CD4-positive, CD25-positive, alpha-beta regulatory T cell (primary cell): ENCODE results near the gene DOK6. TPM values are rescaled to one million over a fixed set of nuclear protein-coding genes. Genes with fewer than 3 reads are reported as not detected.

Experiments used
- ATAC-seq, 2 donors: fragments of 150-1000 bp; cut with Tn5 transposase; one replicate each; pipeline ENCODE4 v1.10.0; 2021; ENCODE audit warnings: low read depth in 2 of 2, moderate number of reproducible peaks in 2 of 2, moderate library complexity in 1 of 2
- DNase-seq, 3 donors: peaks; one replicate each; pipeline versions ENCODE4 v3.0.0 to v3.0.0-alpha.2; 2012 to 2022; ENCODE audit warnings: mixed read lengths in 1 of 3
- H3K27ac ChIP-seq: one replicate; pipeline ENCODE4 v1.7.0; 2013; ENCODE audit warnings: mild to moderate bottlenecking, low read length; ENCODE audit not compliant: insufficient read depth, poor library complexity, severe bottlenecking
- H3K27me3 ChIP-seq: one replicate; pipeline ENCODE4 v1.7.0; 2013; ENCODE audit warnings: low read length; ENCODE audit not compliant: control insufficient read depth, insufficient read depth
- H3K36me3 ChIP-seq: one replicate; pipeline ENCODE4 v1.7.0; 2013; ENCODE audit warnings: mild to moderate bottlenecking, low read length, moderate library complexity; ENCODE audit not compliant: control insufficient read depth, insufficient read depth
- H3K4me1 ChIP-seq: 2 replicates; pipeline ENCODE4 v1.7.0; 2013; ENCODE audit warnings: mild to moderate bottlenecking, low read length; ENCODE audit not compliant: insufficient read depth, control insufficient read depth, poor library complexity, severe bottlenecking
- H3K4me3 ChIP-seq: one replicate; pipeline ENCODE4 v1.7.0; 2013; ENCODE audit warnings: low read depth, mild to moderate bottlenecking, low read length, moderate library complexity
- H3K9me3 ChIP-seq, 2 experiments: 1 replicate in 1 of 2; 2 replicates in 1 of 2; pipeline ENCODE4 v1.7.0; 2013; ENCODE audit warnings: low read length in 2 of 2, mild to moderate bottlenecking in 1 of 2, moderate library complexity in 1 of 2; ENCODE audit not compliant: control insufficient read depth in 2 of 2
- H3K27ac Mint-ChIP-seq, 3 donors: one replicate each; pipeline ENCODE4 v1.8.0; 2020 to 2022; ENCODE audit warnings: mild to moderate bottlenecking in 3 of 3, mixed read lengths in 3 of 3, moderate library complexity in 2 of 3
- H3K27me3 Mint-ChIP-seq: one replicate; pipeline ENCODE4 v1.8.0; 2022; ENCODE audit warnings: mild to moderate bottlenecking, mixed read lengths
- H3K36me3 Mint-ChIP-seq: one replicate; pipeline ENCODE4 v1.8.0; 2020; ENCODE audit warnings: mixed read lengths
- H3K4me1 Mint-ChIP-seq, 4 donors: one replicate each; pipeline ENCODE4 v1.8.0; 2020 to 2022; ENCODE audit warnings: mixed read lengths in 4 of 4, mild to moderate bottlenecking in 1 of 4
- H3K4me3 Mint-ChIP-seq, 4 donors: one replicate each; pipeline ENCODE4 v1.8.0; 2020 to 2022; ENCODE audit warnings: mild to moderate bottlenecking in 4 of 4, mixed read lengths in 4 of 4, moderate library complexity in 3 of 4
- H3K9me3 Mint-ChIP-seq, 7 donors: one replicate each; pipeline ENCODE4 v1.8.0; 2020 to 2022; ENCODE audit warnings: mixed read lengths in 7 of 7, mild to moderate bottlenecking in 3 of 7, moderate library complexity in 2 of 7
- polyA plus RNA-seq, 4 donors: library from polyadenylated mRNA; unstranded; fragments of 300-500 nt; fragmentation: Illumina TruSeq; gene quantifications; one replicate each; pipeline ENCODE4 v1.2.3, GENCODE V29; 2021
- total RNA-seq: library from RNA; stranded (reverse); gene quantifications from one replicate; pipeline ENCODE4 v1.2.3, GENCODE V29; 2022

Gene DOK6
- total and polyA plus RNA-seq, 5 donors from 2014 or later = 0.03 TPM; not detected in 4

DNA sequence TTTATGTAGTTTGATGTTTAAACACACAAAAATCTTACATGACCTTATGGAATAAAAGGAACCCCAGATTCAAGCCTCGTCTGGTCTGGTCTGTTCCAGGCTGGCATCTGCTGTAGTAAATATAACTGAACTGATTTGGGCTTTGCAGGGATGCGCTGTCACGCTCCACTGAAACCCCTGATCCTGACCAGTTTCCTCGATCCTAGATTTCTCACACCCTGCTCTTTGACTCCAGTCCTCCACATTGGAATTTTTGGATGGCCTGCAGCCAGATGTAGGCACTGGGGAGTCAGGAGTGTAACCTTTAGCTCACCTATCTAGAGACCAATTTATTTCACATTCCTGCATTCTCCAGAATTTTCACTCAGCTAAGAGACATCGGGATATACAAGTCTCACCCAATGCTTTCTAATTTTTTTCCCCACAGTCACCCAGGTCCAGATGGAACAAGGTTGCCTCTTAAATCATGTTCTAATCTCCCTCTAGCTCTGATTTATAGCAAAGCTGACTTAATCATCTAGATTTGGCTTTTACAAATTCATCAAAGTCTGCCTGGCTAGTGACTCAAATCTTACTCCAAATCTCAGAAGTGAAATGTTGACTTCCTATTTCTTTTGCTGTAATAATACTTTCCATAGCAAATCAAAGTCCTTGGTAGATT is 327.4 kb downstream of the DOK6 start:
- DNase-seq (no peak), ATAC-seq (no peak)
- Mint-ChIP-seq H3K36me3 (no peaks in the 10 kb centered on the region), H3K27ac (no peak overlapping the region), H3K9me3 (no peaks in the 10 kb centered on the region), H3K4me3 (no peak overlapping the region), H3K27me3 (peaks cover 6% of the 10 kb centered on the region), H3K4me1 (no peaks in the 10 kb centered on the region)
- Histone ChIP-seq H3K27ac (no peak overlapping the region), H3K4me1 (no peaks in the 10 kb centered on the region), H3K27me3 (no peaks in the 10 kb centered on the region), H3K36me3 (no peaks in the 10 kb centered on the region), H3K9me3 (no peaks in the 10 kb centered on the region), H3K4me3 (no peak overlapping the region)

DNA sequence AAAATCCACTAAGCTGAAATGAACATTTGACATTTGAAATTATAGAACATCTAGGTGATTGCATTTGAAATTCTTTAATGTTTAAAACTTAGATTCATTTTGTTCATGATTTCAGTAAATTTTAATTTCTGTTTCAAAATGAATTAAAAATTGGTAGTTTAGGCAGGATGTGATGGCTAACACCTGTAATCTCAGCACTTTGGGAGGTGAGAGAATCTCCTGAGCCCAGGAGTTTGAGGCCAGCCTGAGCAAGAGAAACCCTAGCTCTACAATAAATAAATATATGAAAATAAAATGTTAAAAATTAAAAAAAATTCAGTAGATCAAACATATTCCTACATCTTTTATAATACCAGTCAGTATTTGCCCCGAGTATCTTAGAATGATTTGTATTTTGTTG is 330.0 kb downstream of the DOK6 start:
- Histone ChIP-seq H3K9me3 (no peaks in the 10 kb centered on the region), H3K4me3 (no peak overlapping the region), H3K27ac (no peak overlapping the region), H3K36me3 (no peaks in the 10 kb centered on the region), H3K27me3 (no peaks in the 10 kb centered on the region), H3K4me1 (no peaks in the 10 kb centered on the region)
- no peaks in the 10 kb centered on the region for H3K4me1 Mint-ChIP-seq
- H3K27me3 Mint-ChIP-seq = peaks cover 6% of the 10 kb centered on the region
- ATAC-seq = no peak
- no peak overlapping the region for H3K27ac Mint-ChIP-seq
- H3K9me3 Mint-ChIP-seq = peaks cover 0 to 2% (median 0%) of the 10 kb centered on the region in 7 donors
- H3K4me3 Mint-ChIP-seq = no peak overlapping the region
- DNase-seq = no peak
- no peaks in the 10 kb centered on the region for H3K36me3 Mint-ChIP-seq

DNA sequence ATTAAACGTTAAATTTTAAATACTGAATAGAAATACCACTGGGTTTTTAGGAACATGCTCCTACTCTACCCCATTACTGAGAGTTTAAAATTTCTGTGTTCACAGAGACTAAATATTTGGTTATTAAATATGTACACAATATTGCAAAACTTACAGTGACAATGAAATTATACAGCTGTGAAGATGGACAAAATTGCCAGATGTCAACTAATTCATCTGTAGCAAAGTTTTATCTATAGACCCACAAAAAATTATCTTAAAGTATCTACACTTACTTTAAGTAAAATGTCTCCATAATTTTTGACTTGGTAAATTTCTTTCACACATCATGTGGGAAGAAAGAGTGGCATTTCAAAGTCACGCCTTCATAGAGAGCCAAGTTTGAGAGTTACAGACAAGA is 333.8 kb downstream of the DOK6 start:
- H3K9me3 ChIP-seq = no peaks in the 10 kb centered on the region
- Mint-ChIP-seq H3K27me3 (peaks cover 6% of the 10 kb centered on the region), H3K36me3 (no peaks in the 10 kb centered on the region), H3K4me3 (no peak overlapping the region), H3K4me1 (no peaks in the 10 kb centered on the region), H3K9me3 (peaks cover 0 to 5% (median 0%) of the 10 kb centered on the region in 7 donors), H3K27ac (no peak overlapping the region)
- no peaks in the 10 kb centered on the region for H3K27me3 ChIP-seq
- DNase-seq (no peak), ATAC-seq (no peak)
- H3K27ac ChIP-seq = no peak overlapping the region
- H3K4me3 ChIP-seq = no peak overlapping the region
- no peaks in the 10 kb centered on the region for H3K36me3 ChIP-seq
- no peaks in the 10 kb centered on the region for H3K4me1 ChIP-seq

GRCh38 chr18:69736730-69737129 is 336.0 kb downstream of the DOK6 start:
- H3K9me3 ChIP-seq = no peaks in the 10 kb centered on the region
- Mint-ChIP-seq H3K9me3 (peaks cover 0 to 5% (median 0%) of the 10 kb centered on the region in 7 donors), H3K27ac (no peak overlapping the region), H3K27me3 (peaks cover 5% of the 10 kb centered on the region), H3K36me3 (no peaks in the 10 kb centered on the region), H3K4me1 (no peaks in the 10 kb centered on the region), H3K4me3 (no peak overlapping the region)
- no peak overlapping the region for H3K4me3 ChIP-seq
- DNase-seq = no peak
- no peak for ATAC-seq
- no peak overlapping the region for H3K27ac ChIP-seq
- H3K4me1 ChIP-seq = no peaks in the 10 kb centered on the region
- H3K36me3 ChIP-seq = no peaks in the 10 kb centered on the region
- no peaks in the 10 kb centered on the region for H3K27me3 ChIP-seq

DNA sequence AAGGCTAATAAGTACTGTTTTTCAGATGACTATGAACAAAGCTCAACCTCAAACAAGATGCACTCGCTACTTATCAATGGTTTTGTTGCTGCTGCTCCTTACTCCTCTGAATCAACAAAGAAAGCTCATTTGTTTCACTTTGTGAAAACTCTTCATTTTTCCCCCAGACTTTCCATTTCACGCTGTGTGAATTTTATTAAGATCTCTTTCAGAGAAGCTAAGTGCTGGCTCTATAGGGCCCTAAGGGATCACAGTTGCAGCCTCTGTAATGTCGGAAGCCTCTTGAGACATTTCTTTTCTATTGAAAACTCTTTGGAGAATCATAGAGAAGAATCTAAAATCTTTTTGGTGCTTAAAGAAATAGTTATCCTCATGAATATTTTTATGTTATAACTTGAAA is 337.2 kb downstream of the DOK6 start:
- Histone ChIP-seq H3K4me3 (no peak overlapping the region), H3K9me3 (no peaks in the 10 kb centered on the region), H3K4me1 (no peaks in the 10 kb centered on the region), H3K36me3 (no peaks in the 10 kb centered on the region), H3K27ac (no peak overlapping the region), H3K27me3 (no peaks in the 10 kb centered on the region)
- Mint-ChIP-seq H3K27ac (no peak overlapping the region), H3K36me3 (no peaks in the 10 kb centered on the region), H3K4me1 (no peaks in the 10 kb centered on the region), H3K4me3 (no peak overlapping the region), H3K9me3 (peaks cover 0 to 5% (median 0%) of the 10 kb centered on the region in 7 donors), H3K27me3 (peaks cover 5% of the 10 kb centered on the region)
- DNase-seq (no peak), ATAC-seq (no peak)

DNA sequence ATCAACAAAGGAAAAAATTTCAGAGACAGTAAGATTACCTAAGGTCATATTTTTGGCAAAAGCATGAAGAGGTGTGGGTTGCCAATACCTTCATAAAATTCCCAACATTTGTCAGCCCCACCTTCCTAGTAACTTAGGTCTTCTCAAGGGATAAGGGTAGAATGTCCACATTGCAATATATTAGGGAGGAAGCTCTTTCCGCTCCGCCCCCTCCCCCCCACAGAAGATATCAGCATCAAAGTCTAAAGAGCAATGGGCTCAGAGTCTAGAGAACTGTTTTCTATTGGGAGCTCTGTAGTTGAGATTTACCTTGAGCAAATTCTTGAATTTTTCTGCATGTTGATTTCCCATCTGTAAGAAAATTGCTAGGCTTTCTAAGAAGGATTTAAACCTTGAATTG is 346.7 kb downstream of the DOK6 start:
- Histone ChIP-seq H3K36me3 (no peaks in the 10 kb centered on the region), H3K27me3 (peaks cover 1% of the 10 kb centered on the region), H3K4me1 (no peaks in the 10 kb centered on the region), H3K4me3 (no peak overlapping the region), H3K9me3 (no peaks in the 10 kb centered on the region), H3K27ac (no peak overlapping the region)
- ATAC-seq (no peak), DNase-seq (no peak)
- Mint-ChIP-seq H3K27ac (no peak overlapping the region), H3K4me3 (no peak overlapping the region), H3K36me3 (no peaks in the 10 kb centered on the region), H3K4me1 (no peaks in the 10 kb centered on the region), H3K9me3 (peaks cover 0 to 5% (median 1%) of the 10 kb centered on the region in 7 donors), H3K27me3 (no peaks in the 10 kb centered on the region)

DNA sequence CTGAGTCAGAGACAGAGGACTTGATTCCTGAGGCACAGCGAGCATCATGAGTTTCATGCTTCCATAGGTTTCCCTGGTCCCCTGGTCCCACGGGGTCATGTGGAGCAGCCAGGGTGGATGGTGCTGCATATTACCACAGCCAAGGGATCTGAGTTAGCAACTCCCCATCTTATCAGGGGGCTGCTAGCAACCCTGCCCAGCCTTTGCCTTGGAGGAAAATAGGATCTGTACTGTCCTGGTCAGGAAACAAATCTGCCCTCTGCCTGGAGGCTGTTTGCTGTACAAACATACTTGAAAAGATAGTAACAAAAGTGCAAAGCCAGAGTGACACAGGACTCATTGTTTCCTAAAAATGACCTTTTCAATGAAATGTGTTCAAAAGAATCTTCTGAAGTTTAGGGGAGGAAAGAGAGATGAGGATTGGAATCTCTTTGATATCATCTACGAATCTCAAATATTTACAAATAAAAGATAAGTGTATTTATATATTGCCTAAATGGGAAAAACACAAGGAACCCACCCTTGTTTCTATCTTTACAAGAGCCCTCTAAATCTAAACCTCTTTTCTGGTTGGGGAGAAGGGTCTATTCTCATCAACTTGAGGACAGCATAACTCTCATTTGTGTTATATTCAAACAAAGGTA is 352.2 kb downstream of the DOK6 start:
- H3K36me3 ChIP-seq = no peaks in the 10 kb centered on the region
- H3K27ac ChIP-seq = no peak overlapping the region
- peaks cover 1% of the 10 kb centered on the region for H3K27me3 ChIP-seq
- H3K4me3 ChIP-seq = no peak overlapping the region
- no peaks in the 10 kb centered on the region for H3K4me1 ChIP-seq
- no peak overlapping the region for H3K27ac Mint-ChIP-seq
- ATAC-seq (no peak), DNase-seq (no peak)
- no peak overlapping the region for H3K4me3 Mint-ChIP-seq
- no peaks in the 10 kb centered on the region for H3K9me3 ChIP-seq
- H3K27me3 Mint-ChIP-seq = peaks cover 5% of the 10 kb centered on the region
- H3K36me3 Mint-ChIP-seq = no peaks in the 10 kb centered on the region
- H3K9me3 Mint-ChIP-seq = peaks cover 0 to 5% (median 0%) of the 10 kb centered on the region in 7 donors
- H3K4me1 Mint-ChIP-seq = peaks cover 4 to 13% (median 8%) of the 10 kb centered on the region in 4 donors

GRCh38 chr18:69754108-69754507 is 353.4 kb downstream of the DOK6 start:
- no peak overlapping the region for H3K4me3 Mint-ChIP-seq
- H3K27ac ChIP-seq = no peak overlapping the region
- H3K36me3 Mint-ChIP-seq = no peaks in the 10 kb centered on the region
- ATAC-seq (no peak), DNase-seq (no peak)
- H3K27me3 Mint-ChIP-seq = peaks cover 5% of the 10 kb centered on the region
- H3K9me3 ChIP-seq = no peaks in the 10 kb centered on the region
- H3K27me3 ChIP-seq = peaks cover 1% of the 10 kb centered on the region
- no peak overlapping the region for H3K27ac Mint-ChIP-seq
- H3K4me1 Mint-ChIP-seq = peaks cover 4 to 13% (median 8%) of the 10 kb centered on the region in 4 donors
- H3K4me1 ChIP-seq = no peaks in the 10 kb centered on the region
- H3K9me3 Mint-ChIP-seq = peaks cover 0 to 4% (median 0%) of the 10 kb centered on the region in 7 donors
- no peaks in the 10 kb centered on the region for H3K36me3 ChIP-seq
- no peak overlapping the region for H3K4me3 ChIP-seq
